NCI-H526 treated with DMSO at 0.1 percent for 48 hours (cell line): ENCODE data around the gene SULT1C3.
"Not testable (repeated sequence)": the region's sequence is repeated elsewhere in the genome, so short reads cannot be mapped to it uniquely, and the experiment has no call there.

Experiments
- DNase-seq: peaks from one replicate; lab custom pipeline; 2025; lab: John Stamatoyannopoulos, UW

Gene SULT1C3

DNA sequence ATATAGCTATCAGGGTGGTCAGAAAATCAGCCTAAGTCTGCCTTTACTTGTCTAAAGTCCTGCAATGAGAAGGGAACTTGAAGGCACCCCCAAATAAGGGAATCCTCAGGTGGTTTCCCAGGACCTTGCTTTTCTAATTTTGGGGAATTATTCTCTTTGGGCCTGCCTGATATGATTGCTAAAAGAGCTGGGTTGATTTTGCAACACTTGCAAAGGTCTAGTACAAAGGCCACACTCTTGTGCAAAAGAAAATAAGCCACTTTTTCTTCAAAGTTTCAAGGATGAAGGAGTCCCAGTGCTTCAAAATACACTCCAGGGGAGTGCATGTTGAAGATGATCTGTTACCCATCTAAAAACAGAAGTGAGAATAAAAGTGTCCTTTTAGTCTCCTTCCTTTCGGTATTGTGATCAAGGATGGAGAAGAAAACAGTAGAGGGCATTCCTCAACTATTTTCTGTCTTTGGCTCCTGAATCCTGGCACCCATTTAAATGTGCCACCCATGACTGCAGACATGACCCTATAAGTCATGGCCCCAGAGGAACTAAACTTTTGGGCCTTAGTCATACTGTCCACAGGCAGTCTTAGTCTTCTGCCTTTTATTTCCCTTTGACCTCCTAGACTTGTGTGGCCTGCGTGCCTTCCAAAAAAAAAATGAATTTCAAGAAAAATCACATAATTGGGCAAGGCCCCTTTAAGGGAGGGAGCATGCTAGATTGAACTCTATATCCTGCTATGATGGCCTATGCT, 5.1 kb downstream of the SULT1C3 start:
- DNase-seq = no peak

DNA sequence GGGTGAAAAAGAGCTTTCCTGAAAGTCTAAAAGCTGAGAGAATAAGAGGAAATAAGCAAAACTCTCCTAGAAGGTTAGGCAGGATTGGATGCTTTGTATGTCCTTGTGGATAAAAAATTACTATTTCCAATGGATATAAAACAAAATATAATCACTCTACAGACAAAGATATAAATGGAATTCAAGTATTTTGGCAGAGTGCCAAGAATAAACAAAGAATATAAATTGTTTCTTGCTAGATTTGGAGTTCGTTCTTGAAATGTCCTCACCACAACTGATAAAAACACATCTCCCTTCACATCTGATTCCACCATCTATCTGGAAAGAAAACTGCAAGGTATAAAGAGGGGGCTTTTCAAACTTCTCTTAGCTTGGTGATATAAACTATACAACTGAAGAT, 13.3 kb downstream of the SULT1C3 start:
- DNase-seq = no peak

GRCh38 chr2:108257757-108258331, 18.1 kb downstream of the SULT1C3 start:
- peak; percentile 30 for DNase-seq

GRCh38 chr2:108260773-108261172, 21.0 kb downstream of the SULT1C3 start:
- no peak for DNase-seq

DNA sequence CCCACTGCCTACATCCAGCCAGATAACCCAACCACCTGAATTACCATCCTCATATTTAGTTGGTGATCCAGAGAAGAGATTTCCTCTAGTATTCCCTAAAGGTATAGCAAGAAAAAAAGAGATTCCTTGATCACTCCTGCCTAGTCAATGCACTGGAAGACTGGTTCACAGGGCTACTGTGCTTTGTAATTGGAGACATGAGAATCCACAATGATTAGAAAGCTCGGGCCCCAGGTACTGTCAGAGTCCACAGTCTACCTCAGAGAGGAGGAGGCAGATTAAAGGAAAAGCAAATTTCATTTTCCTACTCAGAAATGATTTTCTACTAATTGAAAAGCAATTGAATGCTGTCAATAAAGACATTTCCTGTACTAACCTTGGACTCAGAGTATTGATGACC, 22.3 kb downstream of the SULT1C3 start:
- no peak for DNase-seq

GRCh38 chr2:108263401-108263800, 23.6 kb downstream of the SULT1C3 start:
- no peak for DNase-seq

GRCh38 chr2:108266218-108266617, 26.4 kb downstream of the SULT1C3 start:
- DNase-seq = peak; percentile 33

DNA sequence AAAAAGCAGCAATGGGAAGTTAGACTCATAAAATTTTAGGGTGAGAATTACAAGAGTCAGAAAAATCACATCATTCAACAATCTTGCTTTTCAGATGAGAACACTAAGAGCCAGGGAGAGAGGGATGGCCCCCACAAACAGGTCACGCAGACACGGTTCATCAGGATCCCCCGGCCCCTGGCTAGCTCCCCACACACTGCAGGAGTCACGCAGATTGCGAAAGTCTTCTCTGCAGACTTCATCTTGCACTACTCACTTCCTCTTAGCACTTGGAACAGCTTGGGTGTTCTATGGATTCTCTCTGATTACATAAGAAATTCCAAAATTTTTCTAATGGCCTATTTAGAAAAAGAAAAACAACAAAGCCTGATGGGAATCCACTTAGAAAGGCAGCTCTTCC, 27.3 kb downstream of the SULT1C3 start:
- DNase-seq = no peak

GRCh38 chr2:108268001-108268400, 28.2 kb downstream of the SULT1C3 start:
- no peak for DNase-seq

- DNase-seq = no peak
Observed at GRCh38 chr2:108270346-108270745, 30.6 kb downstream of the SULT1C3 start.

DNA sequence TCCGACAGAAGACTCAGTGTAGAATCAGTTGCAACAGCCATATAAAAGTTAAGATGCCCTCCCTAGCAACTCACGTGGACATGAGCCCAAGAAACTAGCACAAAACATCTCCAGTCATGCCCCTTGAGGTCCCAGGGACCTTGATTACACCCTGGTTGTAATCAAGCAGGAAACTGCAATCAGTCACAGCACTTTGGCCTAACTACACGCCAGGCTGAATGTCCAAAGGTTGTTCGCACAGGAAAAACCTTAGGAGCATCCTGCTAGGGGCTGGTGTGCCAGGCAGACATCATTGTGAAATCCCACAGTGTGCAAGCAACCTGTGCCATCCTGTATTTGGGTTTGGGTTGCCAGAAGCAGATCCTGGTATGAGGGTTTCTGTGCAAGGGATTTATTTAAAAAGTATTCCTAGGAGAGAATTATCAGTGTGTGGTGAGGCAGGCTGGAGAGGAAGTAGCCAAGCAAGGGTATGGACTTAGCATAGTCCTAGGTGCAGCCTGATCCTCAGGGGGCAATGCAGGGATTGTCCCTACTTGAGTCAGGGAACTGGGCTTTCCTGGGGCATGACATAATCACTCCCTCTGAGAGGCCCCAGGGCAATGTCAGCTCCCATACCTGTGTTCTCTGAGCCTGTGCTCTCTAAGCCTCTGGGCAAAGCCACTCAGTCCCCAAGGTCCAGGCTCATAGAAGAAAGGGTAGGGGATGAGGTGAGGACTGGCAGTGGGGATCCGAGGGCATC, 31.2 kb downstream of the SULT1C3 start:
- no peak for DNase-seq

DNA sequence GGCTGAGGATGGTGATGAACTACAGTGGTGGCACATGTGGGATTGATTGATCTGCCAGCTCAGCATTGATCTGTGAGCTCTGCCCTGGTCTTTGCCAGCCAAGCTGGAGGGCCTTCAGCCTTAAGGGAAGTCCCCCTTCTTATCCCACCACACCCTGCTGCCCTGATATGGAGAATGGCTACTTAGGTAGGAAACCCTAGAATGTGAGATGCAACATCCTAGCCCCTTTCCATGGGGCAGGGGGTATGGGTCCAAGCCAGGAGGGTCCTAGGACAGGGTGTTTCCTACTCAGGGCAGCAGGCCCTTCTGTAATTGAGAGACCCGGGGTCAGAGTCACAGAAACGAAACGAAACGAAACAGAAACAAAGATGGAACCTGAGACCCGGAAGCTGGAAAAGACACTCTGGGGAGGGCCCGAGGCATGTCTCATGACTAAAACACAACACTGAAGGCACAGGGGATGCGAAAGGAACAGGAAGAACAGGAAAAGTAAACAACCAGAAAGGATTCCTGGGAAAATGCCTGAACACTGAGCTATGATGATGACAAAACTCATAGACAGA, 32.0 kb downstream of the SULT1C3 start:
- DNase-seq = no peak

DNA sequence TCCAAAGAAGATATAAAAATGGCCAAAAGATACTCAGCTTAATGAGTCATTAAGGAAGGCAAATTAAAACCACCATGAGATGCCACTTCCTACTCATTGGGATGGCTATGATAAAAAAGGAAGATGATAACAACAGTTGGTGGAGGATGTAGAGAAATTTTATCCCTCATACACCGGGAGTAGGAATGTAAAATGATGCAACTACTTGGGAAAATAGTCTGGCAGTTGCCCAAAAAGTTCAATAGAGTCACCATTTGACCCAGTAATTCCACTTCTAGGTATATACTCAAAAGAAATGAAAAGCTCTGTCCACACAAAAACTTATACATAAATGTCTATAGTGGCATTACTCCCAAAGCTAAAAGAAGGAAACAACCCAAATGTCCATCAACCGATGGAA, 38.9 kb downstream of the SULT1C3 start:
- DNase-seq = no peak

GRCh38 chr2:108279468-108279867, 39.7 kb downstream of the SULT1C3 start:
- no peak for DNase-seq

DNA sequence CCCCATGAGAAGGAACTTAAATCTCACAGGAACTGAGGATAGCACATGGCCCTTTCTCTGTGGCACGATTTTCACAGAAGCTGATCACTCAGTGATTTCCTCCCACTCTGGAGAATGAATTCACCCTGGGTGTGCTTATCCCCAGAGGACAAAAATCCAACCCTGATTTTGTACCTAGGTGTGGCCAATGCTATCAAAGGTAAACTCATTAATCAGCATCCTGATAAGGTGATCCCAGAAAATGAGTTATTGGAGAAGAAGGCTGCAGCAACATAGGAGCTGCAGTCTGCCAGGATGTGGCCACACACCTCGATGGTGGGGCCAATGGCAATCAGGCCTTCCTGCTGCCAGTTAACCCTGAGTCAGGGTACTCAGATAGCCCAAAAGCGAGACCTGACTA, 40.7 kb downstream of the SULT1C3 start:
- DNase-seq = no peak

- not testable (repeated sequence) for DNase-seq
Observed at GRCh38 chr2:108284566-108284965, 44.8 kb downstream of the SULT1C3 start.

- no peak for DNase-seq
Observed at GRCh38 chr2:108285616-108286015, 45.8 kb downstream of the SULT1C3 start.

DNA sequence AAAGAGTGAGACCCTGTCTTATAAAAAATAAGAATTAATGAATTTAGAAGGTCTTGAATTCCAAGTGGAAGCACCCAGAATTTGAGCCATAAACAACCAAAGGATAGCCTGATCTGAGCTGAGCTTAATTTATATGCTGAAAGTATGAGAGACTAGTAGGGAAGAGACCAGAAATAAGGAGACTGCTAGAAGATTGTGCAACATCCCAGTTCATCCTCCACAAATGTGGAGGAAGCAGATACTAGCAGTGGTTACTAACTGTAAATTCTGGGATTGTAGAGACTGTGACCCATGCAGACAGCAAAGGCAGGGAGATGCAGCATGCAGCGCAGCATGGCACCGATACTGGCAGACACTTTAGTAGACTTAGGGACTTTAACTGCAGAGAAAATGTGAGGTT, 47.4 kb downstream of the SULT1C3 start:
- DNase-seq = no peak

GRCh38 chr2:108288534-108289106, 48.9 kb downstream of the SULT1C3 start, which contains the start of gene SULT1C2:
SULT1C2 (plus strand) TSS chr2:108288895; CDS start chr2:108293668, 4,773 bp downstream.
- no peak for DNase-seq

GRCh38 chr2:108293850-108294249, 54.1 kb downstream of the SULT1C3 start:
- no peak for DNase-seq

GRCh38 chr2:108297436-108298141, 57.8 kb downstream of the SULT1C3 start:
- DNase-seq = no peak

- no peak for DNase-seq
Observed at GRCh38 chr2:108301558-108301957, 61.8 kb downstream of the SULT1C3 start.
